K562 (cell line): ENCODE data around the gene PAEP. TPM values are rescaled to one million over a fixed set of nuclear protein-coding genes. Genes with fewer than 3 reads are reported as not detected.

Experiments
- AFF4 ChIP-seq: sonication (generic); formaldehyde crosslinking; IDR thresholded peaks from 2 replicates; pipeline ENCODE4 v1.8.0; 2023; ENCODE audit warnings: mild to moderate bottlenecking, missing genetic modification reagents
- NUFIP1 ChIP-seq: fragments of 450-650 bp; IDR thresholded peaks from 2 replicates; pipeline ENCODE4 v1.6.1; 2018; ENCODE audit not compliant: partially characterized antibody
- SFPQ ChIP-seq: fragments of 200-400 bp; formaldehyde crosslinking; IDR thresholded peaks from 2 replicates; pipeline ENCODE4 v1.6.1; 2017; ENCODE audit warnings: mild to moderate bottlenecking, low read depth, low read length, moderate library complexity
- THRA ChIP-seq: fragments of 450-650 bp; IDR thresholded peaks from 2 replicates; pipeline ENCODE4 v1.6.1; 2017; ENCODE audit warnings: mild to moderate bottlenecking, moderate library complexity
- WHSC1 ChIP-seq: IDR thresholded peaks from one replicate; pipeline ENCODE4 v1.6.1; 2012; ENCODE audit warnings: low read length, control low read depth, inconsistent platforms
- polyA plus RNA-seq, 8 experiments: library from polyadenylated mRNA; depleted of rRNA in 4 of 8; stranded (reverse) in 5 of 8; unstranded in 3 of 8; fragments of >200 nt; fragmentation: Nextera tagmentation in 2 of 8; fragmentation: Illumina TruSeq in 1 of 8; extraction: Ambion mirVana in 2 of 8; extraction: Trizol in 1 of 8; gene quantifications; 2 replicates each; pipeline versions ENCODE4 v1.2.1 to v1.2.3, GENCODE V29; 2011 to 2014; ENCODE audit warnings: inconsistent platforms in 1 of 8, missing spikeins in 1 of 8
- total RNA-seq, 7 experiments: library from RNA; depleted of rRNA in 6 of 7; stranded (reverse); fragments of >200 nt in 6 of 7; fragmentation: Illumina TruSeq in 2 of 7; extraction: Trizol in 2 of 7; gene quantifications; 2 replicates each; pipeline versions ENCODE4 v1.2.1 to v1.2.3, GENCODE V29; 2011 to 2021; ENCODE audit warnings: low replicate concordance in 1 of 7

PAEP gene
- total and polyA plus RNA-seq, 9 of the 15 experiments (the other 6 are each of a cell fraction or from before 2014, with no cell fraction given): 0.22 to 4.5 (median 0.58) TPM

GRCh38 chr9:135579356-135579755, 17.8 kb downstream of the PAEP start (continued):
- no peak for TF ChIP-seq AFF4 (CRISPR knock-in tag)
- TF ChIP-seq THRA: no peak
- no peak for TF ChIP-seq NUFIP1
- no peak for TF ChIP-seq WHSC1
- no peak for TF ChIP-seq SFPQ
